GM23338 (cell line): ENCODE measurements around the gene TPD52L3.

Experiments used
- EZH2 ChIP-seq: fragments of 200-600 bp; sonication (generic); IDR thresholded peaks from one replicate; pipeline ENCODE4 v1.8.0; 2017; ENCODE audit warnings: antibody characterized with exemption, mild to moderate bottlenecking, low read depth; ENCODE audit not compliant: unreplicated experiment
- EZH2phosphoT487 ChIP-seq: fragments of 200-600 bp; sonication (generic); IDR thresholded peaks from one replicate; pipeline ENCODE4 v1.8.1; 2018; ENCODE audit warnings: antibody characterized with exemption; ENCODE audit not compliant: unreplicated experiment
- POLR2AphosphoS5 ChIP-seq: IDR thresholded peaks from 2 replicates; pipeline ENCODE4 v1.6.1; 2016; ENCODE audit warnings: antibody characterized with exemption, low read depth

GRCh38 chr9:6351737-6352136 lies 23.6 kb downstream of the TPD52L3 start:
- TF ChIP-seq EZH2phosphoT487 (no peak), POLR2AphosphoS5 (no peak), EZH2 (no peak)
